Measurements from ENCODE around the gene HTT.

HTT gene

DNA sequence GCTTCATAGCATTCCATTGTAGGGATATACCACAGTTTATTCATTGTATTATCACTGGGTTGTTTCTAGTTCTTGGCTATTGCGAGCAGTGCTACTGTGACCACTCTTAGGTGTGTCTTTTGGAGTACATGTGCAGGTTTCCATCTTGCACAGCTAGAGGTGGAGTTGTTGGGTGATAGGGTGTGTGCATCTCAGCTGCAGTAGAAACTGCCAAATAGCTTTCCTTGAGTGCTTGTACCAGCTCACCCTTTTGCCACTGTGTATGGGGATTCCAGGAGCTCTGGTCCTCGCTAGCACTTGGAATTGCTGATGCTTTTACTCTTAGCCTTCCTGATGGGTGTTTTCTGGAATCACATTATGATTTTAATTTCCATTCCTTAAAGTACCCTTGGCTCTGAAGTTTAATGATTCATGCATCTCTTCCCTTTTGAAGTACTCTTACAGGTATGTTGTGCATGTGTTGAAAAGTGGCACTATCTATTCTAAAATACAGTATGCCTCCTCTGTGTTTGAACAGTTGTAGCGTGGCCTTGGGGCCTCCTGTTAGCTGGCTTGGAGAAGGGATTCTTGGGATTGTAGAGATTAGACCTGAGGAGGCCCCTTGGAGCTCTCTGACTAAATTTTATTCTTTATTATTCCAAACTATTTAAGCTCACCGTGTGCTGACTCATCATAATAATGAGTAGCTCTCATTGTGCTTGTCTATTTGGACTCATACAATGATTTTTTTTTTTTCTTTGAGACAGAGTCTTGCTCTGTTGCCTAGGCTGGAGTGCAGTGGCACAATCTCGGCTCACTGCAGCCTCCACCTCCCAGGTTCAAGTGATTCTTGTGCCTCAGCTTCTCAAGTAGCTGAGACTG lies 38.4 kb downstream of the HTT start:
- Histone ChIP-seq H3K27ac (ENCODE audit: low read depth, low read length, severe bottlenecking) (no peak overlapping the region), H3K9me3 (ENCODE audit: control insufficient read depth, low read length) (no peaks in the 10 kb centered on the region), H3K4me3 (ENCODE audit: extremely low read depth, insufficient read depth, low read length, poor library complexity, severe bottlenecking) (no peak overlapping the region), H3K36me3 (ENCODE audit: control insufficient read depth, insufficient read depth, low read length) (peaks cover 91% of the 10 kb centered on the region), H3K4me1 (ENCODE audit: control insufficient read depth, insufficient read depth, low read length, poor library complexity, severe bottlenecking) (peaks cover 44% of the 10 kb centered on the region)
- WGBS, 2 experiments (ENCODE audit: insufficient coverage in 2 of 2) = 86 to 100% methylated on average over 1 to 3 of the region's 5 CpGs

GRCh38 chr4:3114377-3114776 lies 39.9 kb downstream of the HTT start:
- Histone ChIP-seq H3K27ac (ENCODE audit: low read depth, low read length, severe bottlenecking) (no peak overlapping the region), H3K4me3 (ENCODE audit: extremely low read depth, insufficient read depth, low read length, poor library complexity, severe bottlenecking) (no peak overlapping the region), H3K4me1 (ENCODE audit: control insufficient read depth, insufficient read depth, low read length, poor library complexity, severe bottlenecking) (peaks cover 38% of the 10 kb centered on the region), H3K9me3 (ENCODE audit: control insufficient read depth, low read length) (no peaks in the 10 kb centered on the region), H3K36me3 (ENCODE audit: control insufficient read depth, insufficient read depth, low read length) (peaks cover 90% of the 10 kb centered on the region)
- WGBS, 2 experiments (ENCODE audit: insufficient coverage in 2 of 2) = 92 to 100% methylated on average over 2 to 5 of the region's 6 CpGs

- no peak overlapping the region for H3K4me3 ChIP-seq (ENCODE audit: extremely low read depth, insufficient read depth, low read length, poor library complexity, severe bottlenecking)
- peaks cover 88% of the 10 kb centered on the region for H3K36me3 ChIP-seq (ENCODE audit: control insufficient read depth, insufficient read depth, low read length)
- 92 to 95% methylated on average over 13 to 14 of the region's 15 CpGs for WGBS, 2 experiments (ENCODE audit: insufficient coverage in 2 of 2)
- peaks cover 33% of the 10 kb centered on the region for H3K4me1 ChIP-seq (ENCODE audit: control insufficient read depth, insufficient read depth, low read length, poor library complexity, severe bottlenecking)
- H3K9me3 ChIP-seq (ENCODE audit: control insufficient read depth, low read length) = no peaks in the 10 kb centered on the region
- peak overlapping the region; percentile 44 for H3K27ac ChIP-seq (ENCODE audit: low read depth, low read length, severe bottlenecking)
Observed at GRCh38 chr4:3115637-3116270, 41.3 kb downstream of the HTT start.

- Histone ChIP-seq H3K4me3 (ENCODE audit: extremely low read depth, insufficient read depth, low read length, poor library complexity, severe bottlenecking) (no peak overlapping the region), H3K27ac (ENCODE audit: low read depth, low read length, severe bottlenecking) (no peak overlapping the region), H3K4me1 (ENCODE audit: control insufficient read depth, insufficient read depth, low read length, poor library complexity, severe bottlenecking) (peaks cover 30% of the 10 kb centered on the region), H3K36me3 (ENCODE audit: control insufficient read depth, insufficient read depth, low read length) (peaks cover 92% of the 10 kb centered on the region), H3K9me3 (ENCODE audit: control insufficient read depth, low read length) (no peaks in the 10 kb centered on the region)
- WGBS, 2 experiments (ENCODE audit: insufficient coverage in 2 of 2) = 86 to 92% methylated on average over 2 of the region's 2 CpGs
Observed at GRCh38 chr4:3116955-3117354, 42.5 kb downstream of the HTT start.

DNA sequence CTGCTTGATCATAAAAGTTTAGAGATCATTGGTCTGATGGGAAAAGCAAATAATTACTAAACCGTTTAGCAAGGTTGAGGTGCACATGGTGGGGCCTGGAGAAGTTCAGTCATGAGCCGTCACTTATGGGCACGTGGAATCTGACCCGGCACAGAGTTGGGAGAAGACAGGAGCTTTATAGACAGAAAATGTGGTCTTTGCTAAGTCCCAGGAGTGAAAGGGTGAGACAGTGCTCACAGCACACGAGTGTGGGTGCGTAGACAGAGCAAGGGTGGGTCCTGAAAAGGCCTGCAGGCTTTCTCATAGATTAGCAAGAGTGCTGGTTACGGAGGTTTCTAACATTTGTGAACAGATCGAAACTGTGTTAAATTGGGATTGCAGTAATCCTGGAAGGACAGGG lies 43.8 kb downstream of the HTT start:
- Histone ChIP-seq H3K36me3 (ENCODE audit: control insufficient read depth, insufficient read depth, low read length) (peaks cover 78% of the 10 kb centered on the region), H3K4me3 (ENCODE audit: extremely low read depth, insufficient read depth, low read length, poor library complexity, severe bottlenecking) (no peak overlapping the region), H3K27ac (ENCODE audit: low read depth, low read length, severe bottlenecking) (no peak overlapping the region), H3K4me1 (ENCODE audit: control insufficient read depth, insufficient read depth, low read length, poor library complexity, severe bottlenecking) (peaks cover 39% of the 10 kb centered on the region), H3K9me3 (ENCODE audit: control insufficient read depth, low read length) (no peaks in the 10 kb centered on the region)
- WGBS, 2 experiments (ENCODE audit: insufficient coverage in 2 of 2) = 93 to 95% methylated on average over 8 of the region's 8 CpGs

DNA sequence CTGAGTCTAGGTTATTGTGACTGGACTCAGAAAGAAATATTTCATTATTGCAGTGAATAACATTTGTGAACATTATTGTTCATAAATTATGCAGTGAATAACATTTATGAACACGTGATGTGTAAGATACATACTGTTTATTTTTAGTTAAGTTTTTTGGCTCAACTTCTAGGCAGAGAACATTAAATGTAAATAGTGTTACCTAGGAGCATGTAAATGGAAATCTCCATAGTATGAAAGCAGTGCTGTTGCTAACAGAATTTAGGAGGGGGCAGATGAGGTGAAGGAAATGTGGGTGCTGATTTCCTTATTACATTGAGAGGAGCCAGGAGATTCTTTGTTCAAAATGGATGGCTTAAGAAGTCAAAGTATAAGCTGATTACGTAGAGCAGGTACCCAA lies 45.0 kb downstream of the HTT start:
- WGBS, 2 experiments (ENCODE audit: insufficient coverage in 2 of 2) = 88 to 100% methylated on average over 1 of the region's 2 CpGs
- peaks cover 68% of the 10 kb centered on the region for H3K36me3 ChIP-seq (ENCODE audit: control insufficient read depth, insufficient read depth, low read length)
- no peaks in the 10 kb centered on the region for H3K9me3 ChIP-seq (ENCODE audit: control insufficient read depth, low read length)
- H3K27ac ChIP-seq (ENCODE audit: low read depth, low read length, severe bottlenecking) = no peak overlapping the region
- H3K4me3 ChIP-seq (ENCODE audit: extremely low read depth, insufficient read depth, low read length, poor library complexity, severe bottlenecking) = no peak overlapping the region
- peaks cover 40% of the 10 kb centered on the region for H3K4me1 ChIP-seq (ENCODE audit: control insufficient read depth, insufficient read depth, low read length, poor library complexity, severe bottlenecking)

- 90 to 92% methylated on average over 2 to 6 of the region's 9 CpGs for WGBS, 2 experiments (ENCODE audit: insufficient coverage in 2 of 2)
- peaks cover 59% of the 10 kb centered on the region for H3K36me3 ChIP-seq (ENCODE audit: control insufficient read depth, insufficient read depth, low read length)
- no peak overlapping the region for H3K27ac ChIP-seq (ENCODE audit: low read depth, low read length, severe bottlenecking)
Observed at GRCh38 chr4:3121110-3121509, 46.6 kb downstream of the HTT start.

GRCh38 chr4:3121596-3121995 lies 47.1 kb downstream of the HTT start:
- no CpG with 5 or more reads among the region's 2 CpGs for WGBS, 2 experiments (ENCODE audit: insufficient coverage in 2 of 2)
- H3K27ac ChIP-seq (ENCODE audit: low read depth, low read length, severe bottlenecking) = peak overlapping the region; percentile 59
- H3K36me3 ChIP-seq (ENCODE audit: control insufficient read depth, insufficient read depth, low read length) = peaks cover 59% of the 10 kb centered on the region
- no peaks in the 10 kb centered on the region for H3K9me3 ChIP-seq (ENCODE audit: control insufficient read depth, low read length)
- H3K4me1 ChIP-seq (ENCODE audit: control insufficient read depth, insufficient read depth, low read length, poor library complexity, severe bottlenecking) = peaks cover 27% of the 10 kb centered on the region
- H3K4me3 ChIP-seq (ENCODE audit: extremely low read depth, insufficient read depth, low read length, poor library complexity, severe bottlenecking) = no peak overlapping the region

More at GRCh38 chr4:3121110-3121509, 46.6 kb downstream of the HTT start:
- Histone ChIP-seq H3K4me1 (ENCODE audit: control insufficient read depth, insufficient read depth, low read length, poor library complexity, severe bottlenecking) (peaks cover 30% of the 10 kb centered on the region), H3K9me3 (ENCODE audit: control insufficient read depth, low read length) (no peaks in the 10 kb centered on the region), H3K4me3 (ENCODE audit: extremely low read depth, insufficient read depth, low read length, poor library complexity, severe bottlenecking) (no peak overlapping the region)

DNA sequence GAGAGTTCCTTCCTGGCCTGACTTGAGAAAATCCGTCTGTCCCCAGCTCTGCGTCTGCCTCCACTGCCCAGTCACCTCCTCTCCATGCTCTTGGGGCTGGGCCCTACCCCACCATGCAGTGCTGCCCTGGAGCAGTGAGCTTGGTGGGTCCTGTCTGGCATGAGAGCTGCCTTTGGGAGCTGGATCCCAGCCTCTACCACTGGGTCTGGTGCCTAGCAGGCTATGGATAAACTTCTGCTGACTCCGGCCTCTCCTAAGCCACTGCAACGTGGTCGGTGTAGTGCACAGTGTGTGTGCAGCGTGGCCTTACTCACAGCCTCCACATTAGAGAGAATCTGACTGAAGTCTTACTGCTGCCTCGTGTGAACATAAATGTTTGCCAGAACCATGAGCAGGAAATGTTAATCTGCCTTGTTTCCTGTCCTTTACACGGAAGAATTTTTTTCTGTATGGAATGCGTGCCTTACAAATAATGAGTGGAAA lies 47.6 kb downstream of the HTT start:
- no peaks in the 10 kb centered on the region for H3K9me3 ChIP-seq (ENCODE audit: control insufficient read depth, low read length)
- no peak overlapping the region for H3K4me3 ChIP-seq (ENCODE audit: extremely low read depth, insufficient read depth, low read length, poor library complexity, severe bottlenecking)
- H3K4me1 ChIP-seq (ENCODE audit: control insufficient read depth, insufficient read depth, low read length, poor library complexity, severe bottlenecking) = peaks cover 27% of the 10 kb centered on the region
- H3K36me3 ChIP-seq (ENCODE audit: control insufficient read depth, insufficient read depth, low read length) = peaks cover 59% of the 10 kb centered on the region
- peak overlapping the region; percentile 59 for H3K27ac ChIP-seq (ENCODE audit: low read depth, low read length, severe bottlenecking)
- 90% methylated on average over 8 of the region's 9 CpGs for WGBS, 2 experiments (ENCODE audit: insufficient coverage in 2 of 2)

GRCh38 chr4:3123181-3123671 lies 48.7 kb downstream of the HTT start:
- peaks cover 27% of the 10 kb centered on the region for H3K4me1 ChIP-seq (ENCODE audit: control insufficient read depth, insufficient read depth, low read length, poor library complexity, severe bottlenecking)
- no peak overlapping the region for H3K4me3 ChIP-seq (ENCODE audit: extremely low read depth, insufficient read depth, low read length, poor library complexity, severe bottlenecking)
- H3K9me3 ChIP-seq (ENCODE audit: control insufficient read depth, low read length) = no peaks in the 10 kb centered on the region
- peak overlapping the region; percentile 59 for H3K27ac ChIP-seq (ENCODE audit: low read depth, low read length, severe bottlenecking)
- WGBS, 2 experiments (ENCODE audit: insufficient coverage in 2 of 2) = 80 to 88% methylated on average over 1 of the region's 3 CpGs
- H3K36me3 ChIP-seq (ENCODE audit: control insufficient read depth, insufficient read depth, low read length) = peaks cover 59% of the 10 kb centered on the region
